Subcutaneous adipose tissue (tissue), 4 donors: ENCODE measurements around the gene LLGL2. TPM values are rescaled to one million over a fixed set of nuclear protein-coding genes. Genes with fewer than 3 reads are reported as not detected.

Experiments used
- CTCF ChIP-seq: fragments of 450-650 bp; IDR thresholded peaks from one replicate; pipeline ENCODE4 v1.5.1; 2016; ENCODE audit warnings: low read depth, mild to moderate bottlenecking, control low read depth, antibody characterized with exemption, moderate library complexity
- total RNA-seq, 4 donors: library from RNA; depleted of rRNA; stranded (reverse); fragments of >200 nt; gene quantifications; one replicate each; pipeline ENCODE4 v1.1.0, GENCODE V29; 2016

The LLGL2 gene
- total RNA-seq, 4 donors from 2014 or later, result 2.0 to 7.3 (median 3.5) TPM

DNA sequence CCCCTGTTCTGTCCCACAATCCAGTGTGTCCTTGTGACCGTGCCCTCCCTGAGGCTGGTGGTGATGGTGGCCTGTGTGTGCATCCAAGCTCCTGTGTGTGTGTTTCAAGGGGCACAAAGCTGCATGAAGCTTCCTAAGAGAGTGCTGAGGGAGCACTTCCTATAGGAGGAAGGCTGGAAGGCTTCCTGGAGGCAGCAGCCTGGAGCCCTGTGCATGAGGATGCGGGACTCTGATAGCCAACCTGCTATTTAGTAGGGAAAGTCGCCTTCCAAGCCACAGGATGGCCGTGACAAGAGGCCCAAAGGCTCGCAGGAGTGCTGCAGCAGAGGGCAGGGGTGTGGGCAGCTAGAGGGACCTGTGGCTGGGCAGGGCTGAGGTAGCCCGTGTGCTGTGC lies 70.4 kb downstream of the LLGL2 start:
- no peak for TF ChIP-seq CTCF

- TF ChIP-seq CTCF, result no peak
Observed at GRCh38 chr17:75596320-75597087, 71.0 kb downstream of the LLGL2 start.

GRCh38 chr17:75601057-75601987 lies 75.8 kb downstream of the LLGL2 start:
- no peak for TF ChIP-seq CTCF

DNA sequence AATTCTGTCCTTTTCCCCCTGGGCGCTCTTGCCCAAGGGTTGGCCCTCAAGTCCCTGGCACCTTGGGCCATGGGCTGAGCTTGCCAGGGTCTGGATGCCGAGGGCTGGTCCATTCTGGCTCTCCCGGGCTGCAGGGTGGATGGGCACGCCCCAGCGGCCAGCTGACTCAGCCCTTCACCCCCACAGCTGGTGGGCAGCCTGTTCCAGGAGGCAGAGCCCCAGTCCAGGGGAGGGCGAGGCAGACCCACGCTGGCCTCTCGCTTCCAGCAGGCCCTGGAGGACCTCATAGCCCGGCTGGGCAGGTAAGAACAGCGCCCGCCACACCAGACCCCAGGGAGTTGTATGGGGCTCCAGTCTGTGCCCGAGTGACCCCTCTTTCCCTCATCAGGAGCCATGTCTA lies 77.1 kb downstream of the LLGL2 start:
- no peak for TF ChIP-seq CTCF

GRCh38 chr17:75603123-75603522 lies 77.6 kb downstream of the LLGL2 start:
- no peak for TF ChIP-seq CTCF

GRCh38 chr17:75604034-75604695 lies 78.7 kb downstream of the LLGL2 start:
- no peak for TF ChIP-seq CTCF

DNA sequence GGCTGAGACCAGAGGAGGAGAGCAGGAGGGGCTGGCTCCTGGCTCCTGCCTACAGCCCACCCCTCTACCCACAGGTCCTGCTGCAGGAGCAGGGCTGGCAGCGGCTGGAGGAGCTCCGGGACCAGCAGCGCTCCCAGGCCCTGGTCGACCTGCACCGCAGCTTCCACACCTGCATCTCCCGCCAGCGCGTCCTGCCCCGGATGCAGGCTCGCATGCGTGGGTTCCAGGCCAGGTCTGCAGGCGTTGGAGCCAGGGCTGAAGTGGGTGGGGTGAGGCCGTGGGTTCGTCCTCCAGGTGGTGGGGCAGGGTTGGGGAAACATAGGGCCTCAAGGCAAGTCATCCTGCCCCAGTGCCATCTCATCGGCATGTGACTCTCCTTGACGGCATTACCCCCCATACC lies 80.3 kb downstream of the LLGL2 start:
- TF ChIP-seq CTCF, result no peak
